ENCODE data around the gene IL1R1. TPM values are rescaled to one million over a fixed set of nuclear protein-coding genes. Genes with fewer than 3 reads are reported as not detected.
"Not testable (repeated sequence)": the region's sequence is repeated elsewhere in the genome, so short reads cannot be mapped to it uniquely, and the experiment has no call there.

The IL1R1 gene
- total RNA-seq, 1 donor from 2014 or later = not detected

DNA sequence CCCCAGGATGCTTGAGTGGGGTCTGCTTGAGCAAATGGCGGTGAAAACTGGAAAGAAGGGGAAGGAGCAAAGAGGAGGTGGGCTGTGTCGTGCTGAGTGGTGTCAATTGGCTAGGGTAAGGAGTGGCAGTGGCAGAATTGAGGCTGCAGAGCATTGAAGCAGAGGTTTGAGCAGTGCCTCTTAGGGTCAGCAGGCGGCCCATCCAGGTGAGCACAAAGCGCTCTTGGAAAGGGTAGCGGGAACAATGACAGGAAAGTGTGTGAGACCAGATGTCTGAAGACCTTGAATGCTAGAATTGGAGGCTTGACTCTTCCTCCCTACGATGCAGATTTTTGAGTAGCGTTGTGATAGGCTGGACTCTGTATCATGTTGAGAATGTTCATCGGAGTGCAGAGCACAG lies 39.3 kb upstream of the IL1R1 start:
- DNase-seq = no peak
- H3K4me3 Mint-ChIP-seq = no peak overlapping the region
- intact Hi-C loops (cut with micrococcal nuclease) = no loop called here
- H3K9me3 Mint-ChIP-seq = no peaks in the 10 kb centered on the region
- CTCF ChIA-PET = no interaction called here
- ATAC-seq (ENCODE audit: low read depth) = no peak
- no peak for TF ChIP-seq CTCF (IDR thresholded peaks at IDR 0.05)
- H3K27ac Mint-ChIP-seq = no peak overlapping the region
- H3K27me3 Mint-ChIP-seq = peaks cover 31% of the 10 kb centered on the region
- POLR2A ChIA-PET = no interaction called here
- peaks cover 14% of the 10 kb centered on the region for H3K4me1 Mint-ChIP-seq
- H3K36me3 Mint-ChIP-seq (ENCODE audit: low read depth) = no peaks in the 10 kb centered on the region

- POLR2A ChIA-PET = interaction anchor here (0.7 kb wide), 1 partner anchor 38 kb away, joined by 6 read pairs; no protein-coding TSS in a partner anchor
- DNase-seq (no peak), ATAC-seq (ENCODE audit: low read depth) (no peak)
- Mint-ChIP-seq H3K27me3 (peaks cover 29% of the 10 kb centered on the region), H3K27ac (no peak overlapping the region), H3K36me3 (ENCODE audit: low read depth) (no peaks in the 10 kb centered on the region), H3K4me1 (peaks cover 14% of the 10 kb centered on the region), H3K4me3 (peak overlapping the region; percentile 48), H3K9me3 (no peaks in the 10 kb centered on the region)
- CTCF ChIA-PET = interaction anchor here (0.9 kb wide), 1 partner anchor 12 kb away, joined by 3 read pairs; no protein-coding TSS in a partner anchor
- intact Hi-C loops (cut with micrococcal nuclease) = no loop called here
- no peak for TF ChIP-seq CTCF (IDR thresholded peaks at IDR 0.05)
These were observed 38.3 kb upstream of the IL1R1 start for GRCh38 chr2:102103992-102104871.

- Mint-ChIP-seq H3K36me3 (ENCODE audit: low read depth) (no peaks in the 10 kb centered on the region), H3K4me1 (peaks cover 14% of the 10 kb centered on the region), H3K9me3 (no peaks in the 10 kb centered on the region), H3K27me3 (peaks cover 26% of the 10 kb centered on the region), H3K27ac (no peak overlapping the region), H3K4me3 (no peak overlapping the region)
- no peak for TF ChIP-seq CTCF (IDR thresholded peaks at IDR 0.05)
- intact Hi-C loops (cut with micrococcal nuclease) = no loop called here
- ATAC-seq (ENCODE audit: low read depth) (no peak), DNase-seq (no peak)
- ChIA-PET POLR2A (no interaction called here), CTCF (no interaction called here)
These were observed 36.4 kb upstream of the IL1R1 start for GRCh38 chr2:102106133-102106556.

- intact Hi-C loops (cut with micrococcal nuclease); ATAC-seq (ENCODE audit: low read depth); DNase-seq; H3K4me3 Mint-ChIP-seq; POLR2A ChIA-PET; H3K36me3 Mint-ChIP-seq (ENCODE audit: low read depth); H3K9me3 Mint-ChIP-seq; CTCF ChIA-PET; H3K27ac Mint-ChIP-seq: not testable (repeated sequence)
- Mint-ChIP-seq H3K4me1 (peaks cover 14% of the 10 kb centered on the region), H3K27me3 (peaks cover 21% of the 10 kb centered on the region)
These were observed 35.5 kb upstream of the IL1R1 start for GRCh38 chr2:102106813-102107740.

- H3K27ac Mint-ChIP-seq = no peak overlapping the region
- no peaks in the 10 kb centered on the region for H3K36me3 Mint-ChIP-seq (ENCODE audit: low read depth)
- H3K4me1 Mint-ChIP-seq = peaks cover 14% of the 10 kb centered on the region
- no peak for ATAC-seq (ENCODE audit: low read depth)
- DNase-seq = no peak
- H3K9me3 Mint-ChIP-seq = no peaks in the 10 kb centered on the region
- intact Hi-C loops (cut with micrococcal nuclease) = no loop called here
- POLR2A ChIA-PET = no interaction called here
- H3K27me3 Mint-ChIP-seq = peaks cover 16% of the 10 kb centered on the region
- CTCF ChIA-PET = no interaction called here
- no peak overlapping the region for H3K4me3 Mint-ChIP-seq
- TF ChIP-seq CTCF (IDR thresholded peaks at IDR 0.05) = no peak
These were observed 34.8 kb upstream of the IL1R1 start for GRCh38 chr2:102107741-102108070.
